Endothelial cell of hepatic sinusoid (primary cell): ENCODE results near the gene CKS1B.

Source experiments
- in situ Hi-C: cut with HindIII; loops from 2 replicates; pipeline ENCODE4 v1.10.0; 2017; ENCODE audit warnings: low sequenced_read_pairs

CKS1B gene

GRCh38 chr1:155026588-155026987, 52.1 kb downstream of the CKS1B start:
- in situ Hi-C loops: no loop called here
